Activated CD8-positive, alpha-beta T cell treated with anti-CD3 and anti-CD28 coated beads for 36 hours (primary cell): ENCODE results near the gene NUTM1. TPM values are rescaled to one million over a fixed set of nuclear protein-coding genes. Genes with fewer than 3 reads are reported as not detected.
"Not testable (repeated sequence)": the region's sequence is repeated elsewhere in the genome, so short reads cannot be mapped to it uniquely, and the experiment has no call there.

Experiments
- ATAC-seq: fragments of 200-7000 bp; cut with Tn5 transposase; one replicate; pipeline ENCODE4 v1.10.0; 2021; ENCODE audit warnings: mild to moderate bottlenecking, moderate library complexity
- CTCF ChIA-PET: fragments of 350-600 bp; sonication (Branson Sonifier 250); formaldehyde crosslinking; loops from one replicate; lab custom pipeline; 2021; ENCODE audit warnings: antibody characterized with exemption; lab: Charles Lee
- POLR2A ChIA-PET: fragments of 350-600 bp; sonication (Branson Sonifier 250); formaldehyde crosslinking; loops from one replicate; lab custom pipeline; 2021; ENCODE audit warnings: antibody characterized with exemption; lab: Charles Lee
- DNase-seq: peaks from one replicate; pipeline ENCODE4 v3.0.0-alpha.2; 2020
- H3K27ac Mint-ChIP-seq: one replicate; pipeline ENCODE4 v1.8.0; 2021; ENCODE audit warnings: mild to moderate bottlenecking, mixed read lengths
- H3K27me3 Mint-ChIP-seq: one replicate; pipeline ENCODE4 v1.8.0; 2021; ENCODE audit warnings: mixed read lengths
- H3K36me3 Mint-ChIP-seq: one replicate; pipeline ENCODE4 v1.8.0; 2021; ENCODE audit warnings: low read depth, mixed read lengths
- H3K4me1 Mint-ChIP-seq: one replicate; pipeline ENCODE4 v1.8.0; 2021; ENCODE audit warnings: low read depth, mixed read lengths
- H3K4me3 Mint-ChIP-seq: one replicate; pipeline ENCODE4 v1.8.0; 2021; ENCODE audit warnings: mild to moderate bottlenecking, moderate library complexity, mixed read lengths
- H3K9me3 Mint-ChIP-seq: one replicate; pipeline ENCODE4 v1.8.0; 2021; ENCODE audit warnings: mixed read lengths
- intact Hi-C: fragments of 100-400 bp; cut with micrococcal nuclease; formaldehyde crosslinking; loops from one replicate; pipeline ENCODE4 v1.10.0; 2022
- microRNA-seq: library from miRNA; unstranded; fragments of <30 nt; microRNA quantifications from one replicate; pipeline ENCODE4 v1.2.0, GENCODE V29; 2022; ENCODE audit warnings: borderline microRNAs expressed, borderline replicate concordance
- total RNA-seq, 2 experiments: library from RNA; stranded (reverse); gene quantifications; one replicate each; pipeline ENCODE4 v1.2.3, GENCODE V29; 2021

The NUTM1 gene
- total RNA-seq, 2 experiments from 2014 or later = not detected

- CTCF ChIA-PET, H3K9me3 Mint-ChIP-seq, intact Hi-C loops, ATAC-seq, H3K27me3 Mint-ChIP-seq, POLR2A ChIA-PET, H3K27ac Mint-ChIP-seq, DNase-seq, H3K36me3 Mint-ChIP-seq, H3K4me3 Mint-ChIP-seq, H3K4me1 Mint-ChIP-seq: not testable (repeated sequence)
Observed at GRCh38 chr15:34389594-34390086, 46.5 kb downstream of the NUTM1 start.

GRCh38 chr15:34392981-34393380, 49.9 kb downstream of the NUTM1 start:
- H3K27me3 Mint-ChIP-seq, ATAC-seq, H3K9me3 Mint-ChIP-seq, H3K36me3 Mint-ChIP-seq, H3K4me3 Mint-ChIP-seq, CTCF ChIA-PET, H3K4me1 Mint-ChIP-seq, DNase-seq, intact Hi-C loops, H3K27ac Mint-ChIP-seq, POLR2A ChIA-PET: not testable (repeated sequence)

- CTCF ChIA-PET = not testable (repeated sequence)
Observed at GRCh38 chr15:34397637-34398259, 54.6 kb downstream of the NUTM1 start.

GRCh38 chr15:34403160-34403598, 60.1 kb downstream of the NUTM1 start:
- intact Hi-C loops, H3K4me1 Mint-ChIP-seq, H3K9me3 Mint-ChIP-seq, CTCF ChIA-PET, H3K27me3 Mint-ChIP-seq, H3K36me3 Mint-ChIP-seq, H3K27ac Mint-ChIP-seq, DNase-seq, POLR2A ChIA-PET, H3K4me3 Mint-ChIP-seq: not testable (repeated sequence)
- ATAC-seq = peak; percentile 71

More at GRCh38 chr15:34397637-34398259, 54.6 kb downstream of the NUTM1 start:
- DNase-seq = peak; percentile 11
- intact Hi-C loops, H3K4me1 Mint-ChIP-seq, H3K4me3 Mint-ChIP-seq, POLR2A ChIA-PET, H3K9me3 Mint-ChIP-seq, H3K36me3 Mint-ChIP-seq, H3K27ac Mint-ChIP-seq, H3K27me3 Mint-ChIP-seq: not testable (repeated sequence)
- peak; percentile 91 for ATAC-seq

- not testable (repeated sequence) for H3K9me3 Mint-ChIP-seq, H3K4me1 Mint-ChIP-seq
Observed at GRCh38 chr15:34403899-34404298, 60.8 kb downstream of the NUTM1 start.

More at GRCh38 chr15:34403899-34404298, 60.8 kb downstream of the NUTM1 start:
- ATAC-seq = peak; percentile 81
- DNase-seq, H3K36me3 Mint-ChIP-seq, H3K4me3 Mint-ChIP-seq, POLR2A ChIA-PET, H3K27ac Mint-ChIP-seq, CTCF ChIA-PET, H3K27me3 Mint-ChIP-seq, intact Hi-C loops: not testable (repeated sequence)

Small RNAs within 50 kb of the gene (microRNA-seq; reads per million reads assigned to microRNA genes)
- gene MIR1233-1 = not detected

Other genes starting within 250 kb of the NUTM1 start
- 10 to 100 TPM; 45.0 to 49.9 TPM for gene EMC7, start 241.5 kb upstream of the NUTM1 start, total RNA-seq
- gene PGBD4, start 241.2 kb upstream of the NUTM1 start, total RNA-seq = 1 to 10 TPM; 2.6 to 2.7 TPM
- gene KATNBL1, start 133.2 kb upstream of the NUTM1 start, total RNA-seq = 10 to 100 TPM; 41.6 to 45.5 TPM
- 10 to 100 TPM; 80.6 to 83.0 TPM for gene EMC4, start 118.3 kb upstream of the NUTM1 start, total RNA-seq
- gene SLC12A6, start 5.5 kb upstream of the NUTM1 start, total RNA-seq = 10 to 100 TPM; 22.2 to 24.8 TPM
- gene NOP10, start 179 bp upstream of the NUTM1 start, total RNA-seq = 100 to 1,000 TPM; 225 to 226 TPM
- gene LPCAT4, start 23.9 kb downstream of the NUTM1 start, total RNA-seq = 10 to 100 TPM; 55.6 to 56.9 TPM
- gene GOLGA8A, start 94.5 kb downstream of the NUTM1 start, total RNA-seq = 100 to 1,000 TPM; 140 to 141 TPM
- gene GOLGA8B, start 240.3 kb downstream of the NUTM1 start, total RNA-seq = 10 to 100 TPM; 84.6 to 86.9 TPM